Fibroblast of mammary gland (primary cell): Measurements from ENCODE around the gene RYR2.

Experiments
- DNase-seq: peaks from one replicate; pipeline ENCODE4 v3.0.0-alpha.2; 2010; ENCODE audit warnings: low read depth
- H3K4me3 ChIP-seq: 2 replicates; pipeline ENCODE4 v1.5.1; 2011; ENCODE audit warnings: low read depth, mild to moderate bottlenecking, low read length, moderate library complexity; ENCODE audit not compliant: control insufficient read depth
- TF ChIP-seq, protein P1 (sequence below): conservative IDR thresholded peaks from 2 replicates; pipeline ENCODE4 v1.5.1; 2011; ENCODE audit warnings: low read depth, low read length, inconsistent platforms; ENCODE audit not compliant: control insufficient read depth, insufficient read depth

The RYR2 gene

DNA sequence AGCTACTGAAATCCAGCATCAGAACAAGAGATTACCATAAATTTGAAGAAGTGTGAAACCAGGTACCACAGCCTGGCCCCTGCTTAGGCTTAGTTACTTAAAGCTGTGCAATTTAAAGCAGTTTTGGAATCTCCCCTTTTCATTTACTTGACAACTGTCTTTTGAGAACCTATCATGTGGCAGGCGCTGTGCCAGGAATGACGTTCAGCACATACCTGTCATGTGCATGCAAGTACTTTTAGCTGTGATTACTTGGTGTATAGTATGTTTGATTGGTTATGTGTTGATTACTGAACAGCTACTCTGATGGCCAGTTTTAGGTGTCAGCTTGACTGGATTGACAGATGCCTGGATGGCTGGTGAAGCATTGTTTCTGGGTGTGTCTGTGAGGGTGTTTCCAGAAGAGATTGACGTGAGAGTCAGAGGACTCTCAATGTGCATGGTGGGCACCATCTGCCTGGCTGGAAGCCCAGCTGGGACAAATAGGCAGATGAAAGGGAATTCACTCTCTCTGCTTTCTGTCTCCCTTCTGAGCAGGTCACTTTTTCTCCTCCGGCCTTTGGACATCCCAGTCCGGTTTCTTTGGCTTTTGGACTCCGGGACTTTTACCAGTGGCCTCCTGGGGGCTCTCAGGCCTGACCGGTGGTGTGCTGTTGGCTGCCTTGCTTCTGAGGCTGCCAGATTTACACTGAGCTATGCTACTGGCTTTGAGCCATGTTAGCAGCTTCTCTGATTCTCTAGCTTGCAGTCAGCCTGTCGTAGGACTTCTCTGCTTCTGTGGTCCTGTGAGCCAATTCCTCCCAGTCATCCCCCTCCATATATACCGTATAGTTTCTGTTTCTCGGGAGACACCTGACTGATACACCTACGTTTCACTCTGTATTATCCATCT lies 178.0 kb downstream of the RYR2 start:
- no peak overlapping the region for H3K4me3 ChIP-seq
- TF ChIP-seq, protein P1, sequence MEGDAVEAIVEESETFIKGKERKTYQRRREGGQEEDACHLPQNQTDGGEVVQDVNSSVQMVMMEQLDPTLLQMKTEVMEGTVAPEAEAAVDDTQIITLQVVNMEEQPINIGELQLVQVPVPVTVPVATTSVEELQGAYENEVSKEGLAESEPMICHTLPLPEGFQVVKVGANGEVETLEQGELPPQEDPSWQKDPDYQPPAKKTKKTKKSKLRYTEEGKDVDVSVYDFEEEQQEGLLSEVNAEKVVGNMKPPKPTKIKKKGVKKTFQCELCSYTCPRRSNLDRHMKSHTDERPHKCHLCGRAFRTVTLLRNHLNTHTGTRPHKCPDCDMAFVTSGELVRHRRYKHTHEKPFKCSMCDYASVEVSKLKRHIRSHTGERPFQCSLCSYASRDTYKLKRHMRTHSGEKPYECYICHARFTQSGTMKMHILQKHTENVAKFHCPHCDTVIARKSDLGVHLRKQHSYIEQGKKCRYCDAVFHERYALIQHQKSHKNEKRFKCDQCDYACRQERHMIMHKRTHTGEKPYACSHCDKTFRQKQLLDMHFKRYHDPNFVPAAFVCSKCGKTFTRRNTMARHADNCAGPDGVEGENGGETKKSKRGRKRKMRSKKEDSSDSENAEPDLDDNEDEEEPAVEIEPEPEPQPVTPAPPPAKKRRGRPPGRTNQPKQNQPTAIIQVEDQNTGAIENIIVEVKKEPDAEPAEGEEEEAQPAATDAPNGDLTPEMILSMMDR = no peak
- DNase-seq = no peak

DNA sequence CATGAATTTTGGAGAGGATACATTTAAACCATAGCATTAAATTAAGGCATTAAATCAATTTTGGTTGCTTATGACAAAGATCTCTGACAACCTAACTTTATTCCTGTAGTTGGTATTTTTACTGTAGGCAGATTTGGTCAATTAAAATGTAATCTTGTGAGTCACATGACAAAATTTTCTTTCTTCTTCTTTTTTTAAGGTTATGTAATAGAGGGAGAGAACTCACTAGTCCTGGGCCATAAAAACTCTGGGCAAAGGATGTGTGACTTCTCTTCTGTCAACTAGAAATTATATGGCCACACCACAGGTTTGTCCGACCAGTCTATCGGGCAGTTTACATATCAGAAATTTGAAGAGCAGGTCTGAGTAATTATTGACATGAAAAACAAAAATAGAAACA lies 181.4 kb downstream of the RYR2 start:
- TF ChIP-seq, protein P1 = no peak

DNA sequence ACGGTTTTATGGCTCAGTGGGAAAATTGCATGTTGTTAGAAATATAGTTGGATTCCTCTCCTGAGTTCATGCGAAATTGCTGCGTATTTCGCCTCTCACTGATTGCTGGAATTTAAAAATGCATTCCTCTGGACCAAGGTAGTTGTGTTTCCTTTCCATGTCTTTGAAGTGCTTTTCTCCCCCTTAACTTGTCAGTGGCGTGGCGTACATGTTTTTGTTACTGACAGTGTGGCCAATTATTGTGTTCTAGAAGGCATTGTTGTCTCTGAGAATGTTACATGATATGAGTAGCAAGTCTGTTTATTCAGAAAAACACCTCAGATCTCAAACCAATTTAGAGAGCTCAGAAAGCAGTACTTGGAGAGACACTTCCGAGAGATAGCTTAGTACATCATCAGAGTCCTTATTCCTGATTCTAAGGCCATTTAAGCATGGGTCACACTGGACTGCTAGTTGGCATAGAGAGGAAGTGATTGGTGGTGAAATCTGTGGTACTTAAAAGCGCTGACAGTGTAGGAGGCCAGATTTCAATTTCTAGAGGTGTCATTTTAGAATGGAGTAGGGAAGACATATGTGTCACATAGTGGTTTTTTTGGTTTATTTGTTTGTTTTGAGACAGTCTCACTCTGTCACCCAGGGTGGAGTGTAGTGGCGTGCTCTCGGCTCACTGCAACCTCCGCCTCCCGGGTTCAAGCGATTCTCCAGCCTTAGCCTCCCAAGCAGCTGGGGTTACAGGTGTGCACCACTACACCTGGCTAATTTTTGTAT lies 184.4 kb downstream of the RYR2 start:
- no peak overlapping the region for H3K4me3 ChIP-seq
- TF ChIP-seq, protein P1 = no peak
- no peak for DNase-seq

More for the DNA sequence above, 181.4 kb downstream of the RYR2 start:
- no peak for DNase-seq
- no peak overlapping the region for H3K4me3 ChIP-seq

DNA sequence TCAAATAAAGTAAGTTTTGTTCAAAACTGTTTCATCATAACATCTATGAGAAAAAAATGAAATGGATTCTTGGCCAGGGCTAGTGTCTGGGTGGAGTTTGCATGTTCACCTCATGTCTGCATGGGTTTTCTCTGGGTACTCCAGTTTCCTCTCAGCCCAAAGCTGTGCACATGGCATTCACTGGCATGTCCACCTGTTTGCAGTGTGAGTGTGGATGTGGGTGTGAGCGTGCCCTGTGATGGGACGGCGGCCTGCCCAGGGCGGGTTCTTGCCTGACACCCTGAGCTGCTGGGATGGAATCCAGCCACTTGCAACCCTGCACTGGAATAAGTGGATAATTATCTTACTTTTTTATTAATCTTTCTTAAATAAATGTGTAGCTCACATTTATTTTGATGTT lies 185.5 kb downstream of the RYR2 start:
- no peak overlapping the region for H3K4me3 ChIP-seq
- TF ChIP-seq, protein P1 = no peak
- no peak for DNase-seq

DNA sequence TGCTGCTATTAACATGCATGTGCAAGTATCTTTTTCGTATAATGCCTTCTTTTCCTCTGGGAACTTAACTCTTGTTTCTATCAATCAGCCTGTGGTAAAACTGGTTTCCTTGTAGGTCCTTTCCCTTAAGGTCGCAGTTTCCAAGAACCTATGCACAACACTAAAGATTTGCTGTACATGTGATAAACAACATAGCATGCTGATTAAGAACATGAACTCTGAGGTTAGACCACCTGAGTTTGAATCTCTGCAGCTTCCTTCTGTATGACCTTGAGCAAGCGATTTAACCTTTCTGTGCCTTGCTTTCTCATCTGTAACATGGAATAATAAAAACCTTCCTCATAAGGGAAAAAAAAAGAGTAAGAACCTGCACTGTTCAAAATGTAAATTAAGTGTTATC lies 186.4 kb downstream of the RYR2 start:
- no peak for DNase-seq
- no peak overlapping the region for H3K4me3 ChIP-seq
- TF ChIP-seq, protein P1 = no peak

DNA sequence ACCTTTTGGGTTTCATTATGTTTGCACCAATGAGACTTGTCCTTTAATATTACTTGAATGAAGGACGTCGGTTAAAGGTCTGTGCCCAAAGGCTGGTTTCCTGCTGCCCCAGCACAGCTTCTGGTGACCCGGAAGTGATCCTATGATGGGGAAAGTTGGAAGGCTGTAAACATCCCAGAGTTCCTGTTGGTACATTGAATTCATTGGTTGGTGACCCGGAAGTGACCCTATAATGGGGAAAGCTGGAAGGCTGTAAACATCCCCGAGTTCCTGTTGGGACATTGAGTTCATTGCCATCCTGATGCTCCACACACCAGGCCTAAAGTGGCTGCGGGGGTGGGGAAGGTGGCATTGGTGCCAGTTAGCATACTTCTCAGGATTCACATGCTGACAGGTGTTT lies 187.3 kb downstream of the RYR2 start:
- TF ChIP-seq, protein P1 = no peak
- H3K4me3 ChIP-seq = no peak overlapping the region
- DNase-seq = no peak
